Activated T-helper 17 cell treated with anti-CD3 and anti-CD28 coated beads, Interleukin-2, amount 50 U/mL, for 72 hours (primary cell): ENCODE measurements around the gene SNCB. TPM values are rescaled to one million over a fixed set of nuclear protein-coding genes. Genes with fewer than 3 reads are reported as not detected.
"Not testable (repeated sequence)": the region's sequence is repeated elsewhere in the genome, so short reads cannot be mapped to it uniquely, and the experiment has no call there.

Experiments used
- ATAC-seq: fragments of 150-1000 bp; cut with Tn5 transposase; replicated peaks from 2 replicates; pipeline ENCODE4 v1.10.0; 2021; ENCODE audit warnings: mild to moderate bottlenecking, moderate library complexity
- H3K27ac Mint-ChIP-seq: one replicate; pipeline ENCODE4 v1.8.0; 2022; ENCODE audit warnings: mixed read lengths
- H3K27me3 Mint-ChIP-seq: one replicate; pipeline ENCODE4 v1.8.0; 2022; ENCODE audit warnings: mixed read lengths
- H3K36me3 Mint-ChIP-seq: one replicate; pipeline ENCODE4 v1.8.0; 2022; ENCODE audit warnings: low read depth, mild to moderate bottlenecking, mixed read lengths
- H3K4me1 Mint-ChIP-seq: one replicate; pipeline ENCODE4 v1.8.0; 2022; ENCODE audit warnings: mixed read lengths
- H3K4me3 Mint-ChIP-seq: one replicate; pipeline ENCODE4 v1.8.0; 2022; ENCODE audit warnings: mild to moderate bottlenecking, mixed read lengths
- H3K9me3 Mint-ChIP-seq: one replicate; pipeline ENCODE4 v1.8.0; 2022; ENCODE audit warnings: mixed read lengths
- total RNA-seq, 2 donors: library from RNA; stranded (reverse); gene quantifications; one replicate each; pipeline ENCODE4 v1.2.3, GENCODE V29; 2022

Gene SNCB
- total RNA-seq, 2 donors from 2014 or later, result not detected

DNA sequence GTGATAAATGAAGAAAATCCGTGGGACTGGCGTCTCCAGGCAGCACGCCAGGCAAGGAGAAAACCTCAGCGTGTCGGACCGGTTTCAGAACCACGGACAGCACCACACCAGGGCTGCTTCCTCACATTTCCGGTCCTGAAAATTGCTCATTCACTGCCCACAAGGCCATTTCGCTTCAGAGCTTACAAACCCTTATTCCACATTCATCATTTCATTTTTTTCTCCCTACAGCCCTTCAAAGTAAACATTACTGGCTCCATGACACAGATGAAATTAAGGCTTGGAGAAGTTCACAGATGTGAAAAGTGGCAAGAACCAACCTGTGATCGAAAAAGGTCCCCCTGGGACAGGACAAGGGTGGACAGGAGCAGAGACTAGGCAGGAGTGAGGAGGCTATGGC, 18.9 kb downstream of the SNCB start:
- H3K4me3 Mint-ChIP-seq, result no peak overlapping the region
- H3K36me3 Mint-ChIP-seq, result peaks cover 7% of the 10 kb centered on the region
- H3K9me3 Mint-ChIP-seq, result no peaks in the 10 kb centered on the region
- H3K27ac Mint-ChIP-seq, result no peak overlapping the region
- ATAC-seq, result peak; percentile 30
- peaks cover 13% of the 10 kb centered on the region for H3K4me1 Mint-ChIP-seq
- H3K27me3 Mint-ChIP-seq, result peaks cover 17% of the 10 kb centered on the region

DNA sequence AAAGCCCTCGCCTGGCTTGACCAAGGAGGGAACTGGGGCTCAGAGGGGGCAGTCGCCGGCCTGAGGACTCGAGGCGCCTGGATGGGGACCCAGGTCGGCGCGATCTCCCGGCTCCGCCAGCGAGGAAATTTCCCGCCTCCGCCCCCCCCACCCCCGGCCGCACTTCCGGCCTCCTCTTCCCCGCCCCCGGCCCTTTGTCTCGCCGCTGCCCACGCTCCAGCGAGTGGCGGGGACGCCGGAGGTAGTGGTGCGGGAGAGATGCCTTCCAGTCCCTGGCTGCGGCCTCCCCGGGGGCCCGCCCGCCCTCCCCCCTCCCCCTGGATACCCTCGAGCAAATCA, 19.9 kb downstream of the SNCB start:
- peaks cover 16% of the 10 kb centered on the region for H3K27me3 Mint-ChIP-seq
- H3K27ac Mint-ChIP-seq, result no peak overlapping the region
- H3K9me3 Mint-ChIP-seq, result no peaks in the 10 kb centered on the region
- peaks cover 7% of the 10 kb centered on the region for H3K36me3 Mint-ChIP-seq
- H3K4me1 Mint-ChIP-seq, result peaks cover 13% of the 10 kb centered on the region
- H3K4me3 Mint-ChIP-seq, result peak overlapping the region; percentile 73
- peak; percentile 2 for ATAC-seq

DNA sequence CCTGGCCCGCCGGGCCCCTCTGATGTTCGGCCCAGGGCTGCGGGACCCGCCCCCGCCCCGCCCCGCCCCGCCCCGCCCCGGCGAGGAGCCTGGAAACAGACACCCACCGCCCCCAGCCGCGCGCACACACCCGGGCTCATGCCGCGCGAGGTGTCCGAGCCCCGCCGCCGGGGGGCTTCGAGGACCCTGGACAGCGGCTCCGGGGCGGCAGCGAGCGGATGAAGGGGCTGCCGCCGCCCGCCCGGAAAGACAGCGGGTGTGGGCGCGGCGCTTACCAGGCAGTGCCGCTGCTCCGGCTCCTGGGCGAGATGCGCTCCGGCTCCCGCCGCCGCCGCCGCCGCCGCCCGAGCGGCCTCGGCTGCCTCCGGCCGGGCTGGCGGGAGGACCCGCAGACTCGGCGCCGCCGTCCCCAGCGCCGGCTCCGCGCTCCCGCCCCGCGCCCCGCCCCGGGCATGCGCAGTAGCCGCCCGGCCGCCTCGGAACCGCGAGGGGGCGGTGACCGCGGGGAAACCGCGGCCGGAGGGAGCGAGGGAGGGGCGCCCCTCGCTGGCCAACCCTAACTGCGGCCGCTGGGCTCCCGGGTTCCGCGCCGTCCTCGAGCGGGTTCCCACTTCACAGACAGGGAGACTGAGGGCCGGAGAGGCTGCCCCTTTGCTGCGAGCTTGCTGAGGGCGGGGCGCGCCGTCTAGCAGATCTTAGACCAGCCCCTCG, 20.5 kb downstream of the SNCB start, which contains the start of gene GPRIN1:
TSS of gene GPRIN1 (minus strand) at position 433 of the 711 bp plus-strand sequence. CDS start 10,322 bp downstream, outside the sequence.
- Mint-ChIP-seq H3K4me3 (peak within 1 kb of the TSS; percentile 93), H3K36me3 (peaks cover 7% of the 10 kb centered on the region), H3K9me3 (no peaks in the 10 kb centered on the region), H3K27me3 (peaks cover 16% of the 10 kb centered on the region), H3K27ac (peak within 1 kb of the TSS; percentile 81), H3K4me1 (peaks cover 13% of the 10 kb centered on the region)
- peak; percentile 81 for ATAC-seq

DNA sequence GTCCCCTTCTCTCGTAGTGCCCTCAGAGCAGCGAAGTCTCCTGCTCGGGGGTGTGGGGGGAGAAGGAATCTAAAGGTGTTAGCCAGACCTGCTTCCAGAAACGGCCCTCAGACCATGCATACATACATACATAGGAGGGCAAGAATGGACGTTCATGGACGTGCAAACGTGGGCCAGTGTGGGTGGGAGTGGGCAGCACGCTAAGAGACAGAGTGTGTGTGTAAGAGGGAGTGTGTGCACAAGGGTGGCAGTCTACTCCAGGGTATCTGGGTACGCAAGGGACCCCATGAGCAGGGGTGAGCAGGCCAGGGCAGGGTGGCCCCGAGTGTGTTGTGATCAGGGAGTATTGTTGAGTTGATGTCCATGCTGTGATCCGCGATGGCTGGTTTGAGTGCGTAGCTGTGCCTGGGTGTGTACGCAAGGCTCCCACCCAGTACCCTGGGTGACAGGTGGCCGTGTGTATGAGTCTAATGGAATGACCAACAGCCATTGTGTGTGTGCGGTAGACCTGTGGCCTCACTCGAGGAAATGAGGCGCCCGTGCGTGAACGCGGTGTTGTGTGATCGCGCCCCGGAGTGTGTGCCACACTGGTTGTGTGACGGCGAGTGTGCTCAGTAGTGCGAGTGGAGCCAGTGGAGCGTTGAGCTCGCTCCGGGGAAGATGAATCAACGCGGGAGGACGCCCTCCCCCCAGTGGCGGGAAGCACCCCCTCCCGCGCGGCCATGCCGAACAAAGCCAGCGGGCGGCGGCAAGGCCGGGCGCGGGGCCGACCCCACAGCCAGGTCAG, 21.2 kb downstream of the SNCB start:
- Mint-ChIP-seq H3K27me3 (peaks cover 15% of the 10 kb centered on the region), H3K4me3 (peak overlapping the region; percentile 93), H3K27ac (peak overlapping the region; percentile 81), H3K36me3 (peaks cover 7% of the 10 kb centered on the region), H3K4me1 (peaks cover 13% of the 10 kb centered on the region), H3K9me3 (no peaks in the 10 kb centered on the region)
- peak; percentile 34 for ATAC-seq

DNA sequence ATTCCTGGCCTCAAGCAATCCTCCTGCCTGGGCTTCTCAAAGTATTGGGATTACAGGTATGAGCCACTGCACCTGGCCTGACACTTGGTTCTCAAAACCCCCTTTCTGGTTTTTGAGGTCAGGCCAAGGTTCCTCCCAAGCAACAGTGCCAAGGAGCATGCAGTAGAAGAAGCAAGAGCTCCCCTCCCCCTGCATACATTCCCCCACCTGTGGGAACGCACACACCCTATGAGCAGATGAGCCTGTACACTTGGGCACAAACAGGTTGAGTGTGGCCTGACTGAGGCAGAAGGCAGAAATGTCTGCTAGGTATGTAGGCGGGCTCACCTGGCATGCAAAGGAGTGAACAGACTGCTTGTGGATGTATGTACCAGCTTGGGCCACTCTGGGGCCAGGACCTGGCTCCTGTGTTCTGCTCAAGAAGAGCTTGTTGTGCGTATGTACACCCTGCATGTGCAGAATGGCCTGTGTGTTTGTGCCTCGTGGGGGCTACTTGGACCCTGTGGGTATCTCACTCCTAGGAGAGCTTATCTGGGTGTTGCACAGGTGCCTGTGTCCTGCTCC, 22.1 kb downstream of the SNCB start:
- ATAC-seq, result no peak
- Mint-ChIP-seq H3K4me3 (peak overlapping the region; percentile 93), H3K36me3 (peaks cover 7% of the 10 kb centered on the region), H3K27me3 (peaks cover 11% of the 10 kb centered on the region), H3K4me1 (peaks cover 13% of the 10 kb centered on the region), H3K27ac (no peak overlapping the region), H3K9me3 (no peaks in the 10 kb centered on the region)

DNA sequence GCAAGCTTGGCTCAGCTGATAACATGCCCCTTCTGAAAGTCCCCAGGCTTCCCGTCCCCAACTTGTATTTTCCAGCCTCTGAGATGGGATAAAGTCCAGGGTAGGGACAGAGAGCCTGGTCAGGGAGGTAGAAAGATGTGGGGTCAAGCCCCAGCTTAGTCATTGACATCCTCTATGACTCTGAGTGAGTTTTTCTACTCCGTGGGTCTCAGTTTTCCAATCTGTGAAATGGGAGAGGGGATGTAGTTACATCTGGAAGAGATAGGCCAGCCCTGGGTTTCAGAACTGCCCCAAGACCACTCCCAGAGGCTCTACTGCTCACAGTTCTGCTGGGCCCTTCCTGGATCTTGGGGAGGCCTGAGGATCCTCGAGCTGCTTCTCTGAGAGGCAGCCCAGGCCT, 23.5 kb downstream of the SNCB start:
- Mint-ChIP-seq H3K4me3 (no peak overlapping the region), H3K36me3 (peaks cover 7% of the 10 kb centered on the region), H3K27me3 (peaks cover 5% of the 10 kb centered on the region), H3K27ac (no peak overlapping the region), H3K4me1 (peaks cover 13% of the 10 kb centered on the region), H3K9me3 (no peaks in the 10 kb centered on the region)
- ATAC-seq, result no peak

DNA sequence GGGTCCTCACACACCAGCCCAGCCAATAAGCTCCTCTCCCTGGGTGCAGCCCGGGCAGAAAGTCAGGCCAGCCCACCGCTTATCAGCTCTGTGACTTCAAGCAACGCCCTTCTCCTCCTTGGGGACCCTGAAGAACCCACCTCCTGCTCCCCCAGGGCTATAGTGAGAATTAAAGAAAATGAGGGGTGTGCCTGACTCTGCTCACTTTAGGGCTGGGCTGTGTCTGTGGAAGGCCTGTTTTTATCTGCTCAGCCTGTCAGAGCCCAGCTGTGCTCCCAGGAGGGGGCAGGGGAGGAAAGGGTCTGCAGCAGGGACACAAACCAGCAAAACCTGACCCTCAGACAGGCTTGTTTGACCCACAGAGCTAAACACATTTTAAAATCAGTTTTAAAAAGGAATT, 24.3 kb downstream of the SNCB start:
- no peaks in the 10 kb centered on the region for H3K9me3 Mint-ChIP-seq
- H3K4me1 Mint-ChIP-seq, result peaks cover 8% of the 10 kb centered on the region
- no peak overlapping the region for H3K4me3 Mint-ChIP-seq
- no peak for ATAC-seq
- no peak overlapping the region for H3K27ac Mint-ChIP-seq
- peaks cover 7% of the 10 kb centered on the region for H3K36me3 Mint-ChIP-seq
- H3K27me3 Mint-ChIP-seq, result no peaks in the 10 kb centered on the region

DNA sequence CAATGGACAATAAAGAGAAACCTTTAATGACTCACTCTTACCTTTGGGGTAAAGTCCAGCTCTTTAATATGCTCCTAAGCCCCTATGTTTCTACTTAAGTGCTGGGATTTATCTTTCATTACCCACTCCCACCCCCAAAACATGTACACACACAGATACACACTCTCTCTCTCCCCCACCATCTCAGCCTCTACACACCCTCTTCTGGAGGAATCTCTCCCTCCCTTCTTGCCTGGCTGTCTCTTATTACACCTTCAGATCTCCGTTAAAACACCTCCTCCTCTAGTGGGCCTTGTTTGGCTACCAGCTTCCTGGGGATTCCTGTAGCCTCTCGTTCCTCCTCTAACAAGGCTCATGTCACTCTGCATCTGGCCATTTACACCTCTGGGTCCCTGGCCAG, 27.2 kb downstream of the SNCB start:
- Mint-ChIP-seq H3K9me3 (no peaks in the 10 kb centered on the region), H3K36me3 (peaks cover 6% of the 10 kb centered on the region), H3K27me3 (no peaks in the 10 kb centered on the region), H3K4me3 (no peak overlapping the region), H3K4me1 (peaks cover 7% of the 10 kb centered on the region), H3K27ac (no peak overlapping the region)
- no peak for ATAC-seq

DNA sequence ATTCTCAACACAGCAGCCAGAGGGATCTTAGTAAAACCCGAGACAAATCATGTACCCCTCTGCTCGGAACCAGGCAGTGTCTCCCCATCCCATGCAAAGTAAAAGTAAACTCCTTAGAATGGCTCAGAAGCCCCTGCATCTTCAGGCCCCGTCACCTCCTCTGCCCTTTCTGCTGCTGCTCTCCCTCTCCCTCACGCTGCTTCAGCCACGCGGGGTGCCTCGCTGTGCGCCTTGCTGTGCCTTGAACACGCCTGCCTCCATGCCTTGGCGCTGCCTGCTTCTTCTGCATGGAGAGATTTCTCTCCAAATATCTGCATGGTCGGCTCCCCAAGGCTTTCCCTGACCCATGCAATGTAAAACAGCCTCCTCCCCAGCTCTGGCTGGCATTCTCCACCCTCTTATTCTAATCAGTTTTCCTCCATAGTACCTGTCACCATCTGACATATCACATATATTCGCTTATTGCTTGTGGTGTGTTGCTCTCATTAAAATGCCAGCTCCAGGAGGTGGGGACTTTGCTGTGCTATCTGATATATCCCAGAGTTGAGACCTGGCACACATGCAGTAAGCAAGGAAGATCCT, 28.3 kb downstream of the SNCB start:
- H3K27me3 Mint-ChIP-seq, result no peaks in the 10 kb centered on the region
- no peak overlapping the region for H3K27ac Mint-ChIP-seq
- no peak for ATAC-seq

DNA sequence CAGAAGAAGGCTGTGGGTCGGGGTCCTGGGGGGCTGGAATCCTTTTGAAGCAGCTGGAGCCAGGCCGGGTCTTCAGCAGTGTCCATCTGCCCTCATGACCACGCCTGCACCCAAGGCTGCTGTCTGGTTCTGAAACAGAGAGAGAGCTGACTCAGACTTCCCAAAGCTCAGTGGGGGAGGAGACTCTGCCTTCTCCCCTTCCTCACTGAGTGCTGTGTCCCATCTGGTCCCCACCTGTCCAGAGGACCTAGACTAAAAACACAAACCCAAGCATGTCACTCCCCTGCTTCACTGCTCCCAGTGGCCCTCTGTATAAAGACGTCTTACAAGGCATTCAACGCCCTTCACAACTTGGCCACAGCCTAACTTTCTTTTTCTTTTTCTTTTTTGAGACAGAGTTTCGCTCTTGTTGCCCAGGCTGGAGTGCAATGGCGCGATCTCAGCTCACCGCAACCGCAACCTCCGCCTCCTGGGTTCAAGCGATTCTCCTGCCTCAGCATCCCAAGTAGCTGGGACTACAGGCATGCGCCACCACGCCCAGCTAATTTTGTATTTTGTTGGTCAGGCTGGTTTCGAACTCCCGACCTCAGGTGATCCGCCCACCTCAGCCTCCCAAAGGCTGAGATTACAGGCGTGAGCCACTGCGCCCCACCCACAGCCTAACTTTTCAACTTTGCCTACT, 30.4 kb downstream of the SNCB start:
- not testable (repeated sequence) for H3K4me1 Mint-ChIP-seq, H3K27me3 Mint-ChIP-seq, H3K9me3 Mint-ChIP-seq, H3K36me3 Mint-ChIP-seq
- peak overlapping the region; percentile 10 for H3K4me3 Mint-ChIP-seq
- H3K27ac Mint-ChIP-seq, result peak overlapping the region; percentile 63
- peak; percentile 44 for ATAC-seq

More for the DNA sequence above, 28.3 kb downstream of the SNCB start:
- no peak overlapping the region for H3K4me3 Mint-ChIP-seq
- no peaks in the 10 kb centered on the region for H3K9me3 Mint-ChIP-seq
- peaks cover 6% of the 10 kb centered on the region for H3K36me3 Mint-ChIP-seq
- peaks cover 7% of the 10 kb centered on the region for H3K4me1 Mint-ChIP-seq

DNA sequence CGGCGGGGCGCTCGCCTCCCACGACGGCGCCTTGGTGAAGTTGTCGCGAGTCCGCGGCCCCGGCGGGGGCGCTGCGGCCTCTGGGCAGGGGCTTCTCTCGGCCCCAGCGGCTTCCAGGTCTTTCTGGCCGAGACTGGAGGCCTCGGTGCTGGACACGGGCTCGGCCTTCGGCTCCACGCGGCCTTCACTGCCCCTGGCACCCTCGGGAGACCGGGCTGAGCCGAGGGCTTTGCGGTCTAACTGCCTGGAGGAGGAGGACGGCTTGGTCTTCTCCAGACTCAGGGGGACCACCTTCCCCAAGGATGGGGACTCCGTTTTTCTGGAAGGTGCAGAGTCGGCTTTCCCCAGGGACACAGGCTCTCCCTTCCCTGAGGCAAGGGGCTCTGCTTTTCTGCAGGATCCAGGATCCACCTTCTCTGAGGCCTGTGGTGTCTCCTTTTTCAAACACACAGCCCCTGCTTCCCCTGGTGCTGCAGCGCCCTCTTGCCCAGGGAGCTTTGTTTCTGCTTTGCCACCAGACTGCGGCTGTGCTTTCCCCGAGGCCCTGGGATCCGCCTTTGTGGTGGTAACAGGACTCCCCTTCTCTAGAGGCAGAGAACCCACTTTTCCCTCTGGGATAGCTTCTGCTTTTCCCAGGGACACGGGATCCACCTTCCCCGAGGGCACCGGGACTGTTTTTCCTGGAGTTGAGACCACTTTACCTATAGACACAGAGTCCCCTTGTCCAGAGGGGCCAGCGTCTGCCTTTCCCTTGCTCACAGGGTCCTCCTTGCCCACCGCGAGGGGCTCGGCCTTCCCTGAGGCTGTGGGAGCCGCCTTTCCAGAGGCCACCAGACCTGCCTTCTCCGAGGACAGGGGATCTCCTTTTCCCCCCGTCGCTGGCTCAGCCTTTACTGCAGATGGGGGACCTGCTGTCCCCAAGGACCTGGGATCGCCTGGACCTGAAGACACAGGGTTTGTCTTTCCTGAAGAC, 32.6 kb downstream of the SNCB start:
- H3K36me3 Mint-ChIP-seq, result peaks cover 6% of the 10 kb centered on the region
- peaks cover 7% of the 10 kb centered on the region for H3K4me1 Mint-ChIP-seq
- no peak overlapping the region for H3K27ac Mint-ChIP-seq
- H3K4me3 Mint-ChIP-seq, result peak overlapping the region; percentile 42
- ATAC-seq, result no peak
- H3K9me3 Mint-ChIP-seq, result no peaks in the 10 kb centered on the region
- H3K27me3 Mint-ChIP-seq, result no peaks in the 10 kb centered on the region

DNA sequence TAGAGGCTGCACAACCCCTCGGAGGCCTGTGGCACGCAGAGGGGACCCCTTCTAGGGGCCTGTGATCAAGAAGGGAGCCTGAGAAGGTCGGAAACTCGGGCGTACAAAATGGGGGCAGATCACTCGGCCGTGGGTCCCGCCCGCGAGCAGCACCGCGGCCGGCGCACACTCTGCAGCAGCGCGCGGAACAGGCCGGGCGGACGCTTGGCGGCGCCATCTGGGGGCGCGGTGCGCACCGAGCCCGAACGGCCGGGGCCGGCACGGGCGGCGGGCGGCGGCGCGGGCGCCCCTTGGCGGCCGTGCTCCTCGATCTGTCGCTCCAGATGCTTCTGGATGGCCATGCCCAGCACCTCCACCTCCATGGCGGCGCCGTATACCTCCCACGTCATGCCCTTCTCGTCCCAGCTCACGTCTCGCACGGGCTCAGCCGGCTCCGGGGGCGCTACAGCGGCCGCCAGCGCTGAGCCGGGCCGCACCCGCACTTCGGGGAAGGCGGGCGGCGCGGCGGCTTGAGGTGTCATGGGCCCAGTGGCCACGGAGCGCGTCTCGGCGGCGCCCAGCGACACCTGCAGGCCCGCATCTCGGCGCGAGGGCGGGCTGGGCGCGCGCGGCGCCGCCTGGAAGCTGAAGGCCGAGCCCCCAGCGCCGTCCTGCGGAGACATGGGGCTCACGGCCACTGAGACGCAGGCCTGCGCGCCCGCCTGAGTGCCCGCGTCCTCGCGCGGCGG, 33.5 kb downstream of the SNCB start:
- peaks cover 6% of the 10 kb centered on the region for H3K36me3 Mint-ChIP-seq
- ATAC-seq, result peak; percentile 83
- no peaks in the 10 kb centered on the region for H3K9me3 Mint-ChIP-seq
- peak overlapping the region; percentile 37 for H3K27ac Mint-ChIP-seq
- H3K4me3 Mint-ChIP-seq, result peak overlapping the region; percentile 67
- no peaks in the 10 kb centered on the region for H3K27me3 Mint-ChIP-seq
- H3K4me1 Mint-ChIP-seq, result peaks cover 7% of the 10 kb centered on the region
